Bronchial epithelial cell (primary cell): Measurements from ENCODE around the gene CAPZB. TPM values are rescaled to one million over a fixed set of nuclear protein-coding genes. Genes with fewer than 3 reads are reported as not detected.

ENCODE experiments used
- DNase-seq: peaks from one replicate; pipeline ENCODE4 v3.0.0-alpha.2; 2010; ENCODE audit warnings: low read depth
- FAIRE-seq: peaks from 2 replicates; lab custom pipeline; 2011; peaks lifted over from hg19 to GRCh38; lab: Jason Lieb, UNC
- H3K27me3 ChIP-seq: 2 replicates; pipeline ENCODE4 v1.5.1; 2011; ENCODE audit warnings: low read length; ENCODE audit not compliant: control insufficient read depth, insufficient read depth
- H3K36me3 ChIP-seq: 2 replicates; pipeline ENCODE4 v1.5.1; 2011; ENCODE audit warnings: low read length; ENCODE audit not compliant: control insufficient read depth, insufficient read depth
- H3K4me3 ChIP-seq: 2 replicates; pipeline ENCODE4 v1.5.1; 2011; ENCODE audit warnings: mild to moderate bottlenecking, low read depth, low read length, control low read depth
- total RNA-seq: library from RNA; depleted of rRNA; stranded (reverse); fragments of >200 nt; gene quantifications from 2 replicates; pipeline ENCODE4 v1.2.1, GENCODE V29; 2014
- TF ChIP-seq, protein P1 (sequence below): IDR thresholded peaks from 2 replicates; pipeline ENCODE4 v1.5.1; 2011; ENCODE audit warnings: mild to moderate bottlenecking, moderate library complexity, low read length, control low read depth, inconsistent platforms; ENCODE audit not compliant: insufficient read depth, severe bottlenecking

The CAPZB gene
- total RNA-seq, 1 donor from 2014 or later: 73.5 TPM

DNA sequence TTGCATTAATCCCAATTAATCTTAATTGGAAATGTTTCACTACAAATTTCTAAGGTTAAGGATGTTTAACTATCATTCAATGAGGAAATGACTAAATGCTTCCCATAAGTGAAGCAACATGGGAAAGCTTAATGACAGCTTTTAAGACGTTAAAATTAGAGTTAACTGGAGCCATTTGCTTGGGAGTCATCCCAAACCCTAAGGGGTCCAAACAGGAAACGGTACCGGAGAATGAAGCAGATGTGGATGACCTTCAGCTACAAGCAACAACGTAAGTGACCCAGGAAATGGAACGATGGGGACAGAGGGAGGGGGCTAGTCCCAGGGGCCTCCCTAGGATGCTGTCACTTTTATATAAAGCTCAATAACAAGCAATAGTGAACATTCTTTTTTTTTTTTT is 62.2 kb downstream of the CAPZB start:
- DNase-seq: no peak
- TF ChIP-seq, protein P1, sequence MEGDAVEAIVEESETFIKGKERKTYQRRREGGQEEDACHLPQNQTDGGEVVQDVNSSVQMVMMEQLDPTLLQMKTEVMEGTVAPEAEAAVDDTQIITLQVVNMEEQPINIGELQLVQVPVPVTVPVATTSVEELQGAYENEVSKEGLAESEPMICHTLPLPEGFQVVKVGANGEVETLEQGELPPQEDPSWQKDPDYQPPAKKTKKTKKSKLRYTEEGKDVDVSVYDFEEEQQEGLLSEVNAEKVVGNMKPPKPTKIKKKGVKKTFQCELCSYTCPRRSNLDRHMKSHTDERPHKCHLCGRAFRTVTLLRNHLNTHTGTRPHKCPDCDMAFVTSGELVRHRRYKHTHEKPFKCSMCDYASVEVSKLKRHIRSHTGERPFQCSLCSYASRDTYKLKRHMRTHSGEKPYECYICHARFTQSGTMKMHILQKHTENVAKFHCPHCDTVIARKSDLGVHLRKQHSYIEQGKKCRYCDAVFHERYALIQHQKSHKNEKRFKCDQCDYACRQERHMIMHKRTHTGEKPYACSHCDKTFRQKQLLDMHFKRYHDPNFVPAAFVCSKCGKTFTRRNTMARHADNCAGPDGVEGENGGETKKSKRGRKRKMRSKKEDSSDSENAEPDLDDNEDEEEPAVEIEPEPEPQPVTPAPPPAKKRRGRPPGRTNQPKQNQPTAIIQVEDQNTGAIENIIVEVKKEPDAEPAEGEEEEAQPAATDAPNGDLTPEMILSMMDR: no peak
- FAIRE-seq: no peak
- Histone ChIP-seq H3K27me3 (no peaks in the 10 kb centered on the region), H3K4me3 (no peak overlapping the region), H3K36me3 (peaks cover 5% of the 10 kb centered on the region)

DNA sequence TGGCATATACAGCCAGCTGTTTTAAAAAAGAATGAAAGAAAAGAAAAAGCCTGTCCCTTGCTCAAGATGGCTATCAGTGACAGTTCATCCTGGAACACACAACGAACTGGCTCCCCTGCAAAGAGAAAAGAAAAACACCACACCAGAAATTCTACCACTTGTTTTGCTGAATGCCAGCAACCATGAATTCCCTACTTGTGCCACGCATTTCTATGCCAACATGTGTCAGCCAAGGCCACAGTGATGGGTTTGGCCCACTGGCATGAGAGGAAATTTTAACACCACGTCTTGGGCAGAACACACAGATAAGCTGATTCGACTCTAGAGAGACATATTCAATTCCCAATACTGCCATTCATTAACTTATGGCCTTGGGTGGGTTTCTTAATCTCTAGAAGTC is 64.0 kb downstream of the CAPZB start:
- H3K4me3 ChIP-seq: no peak overlapping the region
- peaks cover 5% of the 10 kb centered on the region for H3K36me3 ChIP-seq
- TF ChIP-seq, protein P1: no peak
- FAIRE-seq (no peak), DNase-seq (no peak)
- H3K27me3 ChIP-seq: no peaks in the 10 kb centered on the region

- no peak overlapping the region for H3K4me3 ChIP-seq
- FAIRE-seq (no peak), DNase-seq (no peak)
- H3K36me3 ChIP-seq: peaks cover 5% of the 10 kb centered on the region
- TF ChIP-seq, protein P1: no peak
- no peaks in the 10 kb centered on the region for H3K27me3 ChIP-seq
These were observed 64.7 kb downstream of the CAPZB start for GRCh38 chr1:19420606-19421005.

DNA sequence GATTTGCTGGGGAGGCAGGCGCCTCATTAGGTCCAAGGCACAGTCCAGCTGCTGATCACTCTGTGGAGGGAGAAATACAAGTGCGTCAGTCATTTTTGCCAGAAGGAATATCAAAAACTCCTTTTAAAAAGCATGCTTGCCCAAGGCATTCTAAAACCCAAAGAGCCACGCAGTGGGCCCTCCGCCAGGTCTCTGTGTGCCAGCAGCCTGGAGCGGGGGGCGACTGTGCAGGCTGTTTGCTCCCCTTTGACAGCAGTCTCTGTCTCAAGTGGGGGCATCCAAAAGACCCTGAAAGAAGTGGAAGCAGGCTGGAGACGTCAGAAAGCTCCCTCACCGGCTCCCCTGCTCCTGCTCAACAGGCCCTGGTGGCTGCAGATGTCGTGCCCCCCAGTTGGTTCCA is 65.6 kb downstream of the CAPZB start:
- Histone ChIP-seq H3K4me3 (no peak overlapping the region), H3K27me3 (no peaks in the 10 kb centered on the region), H3K36me3 (peaks cover 5% of the 10 kb centered on the region)
- TF ChIP-seq, protein P1: no peak
- FAIRE-seq (no peak), DNase-seq (no peak)

- H3K36me3 ChIP-seq: peaks cover 5% of the 10 kb centered on the region
- no peak for FAIRE-seq
- no peaks in the 10 kb centered on the region for H3K27me3 ChIP-seq
These were observed 66.8 kb downstream of the CAPZB start for GRCh38 chr1:19418503-19418971.

More at GRCh38 chr1:19418503-19418971, 66.8 kb downstream of the CAPZB start:
- H3K4me3 ChIP-seq: no peak overlapping the region
- no peak for DNase-seq
- TF ChIP-seq, protein P1: no peak
